Muscle layer of duodenum (tissue), 2 donors: ENCODE results near the gene DPH3.

ENCODE experiments used
- H3K27ac ChIP-seq: one replicate; pipeline ENCODE4 v1.7.0; 2013; ENCODE audit warnings: mild to moderate bottlenecking, low read length
- H3K27me3 ChIP-seq: one replicate; pipeline ENCODE4 v1.7.0; 2013; ENCODE audit warnings: low read depth, mild to moderate bottlenecking, control low read depth, low read length
- H3K36me3 ChIP-seq, 2 donors: one replicate each; pipeline ENCODE4 v1.7.0; 2013; ENCODE audit warnings: low read length in 2 of 2, control low read depth in 1 of 2, mild to moderate bottlenecking in 1 of 2; ENCODE audit not compliant: insufficient read depth in 2 of 2, control insufficient read depth in 1 of 2
- H3K4me1 ChIP-seq, 2 donors: one replicate each; pipeline ENCODE4 v1.7.0; 2013; ENCODE audit warnings: low read length in 2 of 2, mild to moderate bottlenecking in 2 of 2, control low read depth in 1 of 2, moderate library complexity in 1 of 2; ENCODE audit not compliant: insufficient read depth in 2 of 2, control insufficient read depth in 1 of 2
- H3K4me3 ChIP-seq, 2 donors: one replicate each; pipeline ENCODE4 v1.7.0; 2013; ENCODE audit warnings: low read length in 2 of 2, low read depth in 1 of 2, mild to moderate bottlenecking in 1 of 2
- H3K9me3 ChIP-seq, 2 donors: one replicate each; pipeline ENCODE4 v1.7.0; 2013; ENCODE audit warnings: low read length in 2 of 2, control low read depth in 1 of 2, mild to moderate bottlenecking in 1 of 2; ENCODE audit not compliant: control insufficient read depth in 1 of 2
- donor health status: healthy.

Gene DPH3

GRCh38 chr3:16254916-16255315 is 9.8 kb downstream of the DPH3 start:
- Histone ChIP-seq H3K4me3 (no peak overlapping the region), H3K9me3 (no peaks in the 10 kb centered on the region), H3K36me3 (peaks cover 10 to 20% of the 10 kb centered on the region in 2 donors), H3K27me3 (no peaks in the 10 kb centered on the region), H3K27ac (no peak overlapping the region), H3K4me1 (no peaks in the 10 kb centered on the region)

- no peak overlapping the region for H3K27ac ChIP-seq
These were observed 11.1 kb downstream of the DPH3 start for GRCh38 chr3:16253601-16254000.

GRCh38 chr3:16252988-16253387 is 11.8 kb downstream of the DPH3 start:
- peaks cover 0 to 4% of the 10 kb centered on the region in 2 donors for H3K36me3 ChIP-seq
- H3K4me3 ChIP-seq, result no peak overlapping the region
- no peaks in the 10 kb centered on the region for H3K4me1 ChIP-seq
- no peaks in the 10 kb centered on the region for H3K27me3 ChIP-seq
- H3K9me3 ChIP-seq, result no peaks in the 10 kb centered on the region
- H3K27ac ChIP-seq, result no peak overlapping the region

More at GRCh38 chr3:16253601-16254000, 11.1 kb downstream of the DPH3 start:
- Histone ChIP-seq H3K9me3 (no peaks in the 10 kb centered on the region), H3K36me3 (peaks cover under 1 to 7% of the 10 kb centered on the region in 2 donors), H3K27me3 (no peaks in the 10 kb centered on the region), H3K4me3 (no peak overlapping the region), H3K4me1 (no peaks in the 10 kb centered on the region)

- Histone ChIP-seq H3K27ac (no peak overlapping the region), H3K36me3 (peaks cover 0 to 4% of the 10 kb centered on the region in 2 donors), H3K27me3 (no peaks in the 10 kb centered on the region), H3K9me3 (no peaks in the 10 kb centered on the region), H3K4me1 (no peaks in the 10 kb centered on the region), H3K4me3 (no peak overlapping the region)
These were observed 12.3 kb downstream of the DPH3 start for GRCh38 chr3:16252243-16252978.

GRCh38 chr3:16251316-16252085 is 13.2 kb downstream of the DPH3 start:
- H3K36me3 ChIP-seq, result peaks cover 0 to 2% of the 10 kb centered on the region in 2 donors

GRCh38 chr3:16249886-16250285 is 14.9 kb downstream of the DPH3 start:
- H3K27ac ChIP-seq, result no peak overlapping the region
- H3K9me3 ChIP-seq, result no peaks in the 10 kb centered on the region
- H3K4me1 ChIP-seq, result no peaks in the 10 kb centered on the region
- no peaks in the 10 kb centered on the region for H3K36me3 ChIP-seq
- H3K4me3 ChIP-seq, result no peak overlapping the region
- no peaks in the 10 kb centered on the region for H3K27me3 ChIP-seq

More at GRCh38 chr3:16251316-16252085, 13.2 kb downstream of the DPH3 start:
- Histone ChIP-seq H3K9me3 (no peaks in the 10 kb centered on the region), H3K27ac (no peak overlapping the region), H3K27me3 (no peaks in the 10 kb centered on the region), H3K4me1 (no peaks in the 10 kb centered on the region), H3K4me3 (no peak overlapping the region)

GRCh38 chr3:16249336-16249735 is 15.4 kb downstream of the DPH3 start:
- H3K4me1 ChIP-seq, result no peaks in the 10 kb centered on the region
- H3K27ac ChIP-seq, result no peak overlapping the region
- H3K9me3 ChIP-seq, result no peaks in the 10 kb centered on the region
- no peaks in the 10 kb centered on the region for H3K36me3 ChIP-seq
- H3K4me3 ChIP-seq, result no peak overlapping the region
- H3K27me3 ChIP-seq, result no peaks in the 10 kb centered on the region

GRCh38 chr3:16248556-16248955 is 16.2 kb downstream of the DPH3 start:
- Histone ChIP-seq H3K9me3 (no peaks in the 10 kb centered on the region), H3K36me3 (no peaks in the 10 kb centered on the region), H3K27ac (no peak overlapping the region), H3K4me3 (no peak overlapping the region), H3K4me1 (no peaks in the 10 kb centered on the region), H3K27me3 (no peaks in the 10 kb centered on the region)

- Histone ChIP-seq H3K4me3 (no peak overlapping the region), H3K36me3 (no peaks in the 10 kb centered on the region), H3K27me3 (no peaks in the 10 kb centered on the region), H3K27ac (no peak overlapping the region), H3K9me3 (no peaks in the 10 kb centered on the region), H3K4me1 (no peaks in the 10 kb centered on the region)
These were observed 17.3 kb downstream of the DPH3 start for GRCh38 chr3:16247282-16248061.

- no peaks in the 10 kb centered on the region for H3K4me1 ChIP-seq
- no peaks in the 10 kb centered on the region for H3K36me3 ChIP-seq
- no peaks in the 10 kb centered on the region for H3K9me3 ChIP-seq
These were observed 19.1 kb downstream of the DPH3 start for GRCh38 chr3:16245609-16246008.

More at GRCh38 chr3:16245609-16246008, 19.1 kb downstream of the DPH3 start:
- H3K4me3 ChIP-seq, result no peak overlapping the region
- no peak overlapping the region for H3K27ac ChIP-seq
- H3K27me3 ChIP-seq, result no peaks in the 10 kb centered on the region
